ENCODE measurements around the gene SLC10A1.

DNA sequence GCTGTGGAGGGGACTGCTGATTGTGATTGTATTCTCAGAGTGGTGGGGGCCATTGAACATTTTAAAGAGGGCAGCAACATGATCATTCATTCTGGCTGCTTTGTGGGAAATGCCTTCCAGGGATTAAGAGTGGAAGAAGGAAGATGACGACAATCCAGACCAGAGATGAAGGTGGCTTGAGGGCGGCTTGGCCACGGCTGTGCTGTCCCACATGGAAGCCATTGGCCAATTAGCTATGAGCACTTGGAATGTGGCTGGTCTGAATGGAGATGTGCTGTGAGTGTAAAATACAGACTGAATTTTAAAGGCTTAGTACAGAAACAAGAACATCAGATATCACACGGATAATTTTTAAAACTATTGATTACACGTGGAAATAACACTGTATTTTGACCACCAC lies 19.2 kb upstream of the SLC10A1 start:
- TF ChIP-seq, protein P1, sequence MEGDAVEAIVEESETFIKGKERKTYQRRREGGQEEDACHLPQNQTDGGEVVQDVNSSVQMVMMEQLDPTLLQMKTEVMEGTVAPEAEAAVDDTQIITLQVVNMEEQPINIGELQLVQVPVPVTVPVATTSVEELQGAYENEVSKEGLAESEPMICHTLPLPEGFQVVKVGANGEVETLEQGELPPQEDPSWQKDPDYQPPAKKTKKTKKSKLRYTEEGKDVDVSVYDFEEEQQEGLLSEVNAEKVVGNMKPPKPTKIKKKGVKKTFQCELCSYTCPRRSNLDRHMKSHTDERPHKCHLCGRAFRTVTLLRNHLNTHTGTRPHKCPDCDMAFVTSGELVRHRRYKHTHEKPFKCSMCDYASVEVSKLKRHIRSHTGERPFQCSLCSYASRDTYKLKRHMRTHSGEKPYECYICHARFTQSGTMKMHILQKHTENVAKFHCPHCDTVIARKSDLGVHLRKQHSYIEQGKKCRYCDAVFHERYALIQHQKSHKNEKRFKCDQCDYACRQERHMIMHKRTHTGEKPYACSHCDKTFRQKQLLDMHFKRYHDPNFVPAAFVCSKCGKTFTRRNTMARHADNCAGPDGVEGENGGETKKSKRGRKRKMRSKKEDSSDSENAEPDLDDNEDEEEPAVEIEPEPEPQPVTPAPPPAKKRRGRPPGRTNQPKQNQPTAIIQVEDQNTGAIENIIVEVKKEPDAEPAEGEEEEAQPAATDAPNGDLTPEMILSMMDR (conservative IDR thresholded peaks at IDR 0.05; ENCODE audit: low read depth in 2 of 2), result no peak
- no peak for TF ChIP-seq JUNB (IDR thresholded peaks at IDR 0.05; ENCODE audit: unreplicated experiment)
- TF ChIP-seq, protein P2, sequence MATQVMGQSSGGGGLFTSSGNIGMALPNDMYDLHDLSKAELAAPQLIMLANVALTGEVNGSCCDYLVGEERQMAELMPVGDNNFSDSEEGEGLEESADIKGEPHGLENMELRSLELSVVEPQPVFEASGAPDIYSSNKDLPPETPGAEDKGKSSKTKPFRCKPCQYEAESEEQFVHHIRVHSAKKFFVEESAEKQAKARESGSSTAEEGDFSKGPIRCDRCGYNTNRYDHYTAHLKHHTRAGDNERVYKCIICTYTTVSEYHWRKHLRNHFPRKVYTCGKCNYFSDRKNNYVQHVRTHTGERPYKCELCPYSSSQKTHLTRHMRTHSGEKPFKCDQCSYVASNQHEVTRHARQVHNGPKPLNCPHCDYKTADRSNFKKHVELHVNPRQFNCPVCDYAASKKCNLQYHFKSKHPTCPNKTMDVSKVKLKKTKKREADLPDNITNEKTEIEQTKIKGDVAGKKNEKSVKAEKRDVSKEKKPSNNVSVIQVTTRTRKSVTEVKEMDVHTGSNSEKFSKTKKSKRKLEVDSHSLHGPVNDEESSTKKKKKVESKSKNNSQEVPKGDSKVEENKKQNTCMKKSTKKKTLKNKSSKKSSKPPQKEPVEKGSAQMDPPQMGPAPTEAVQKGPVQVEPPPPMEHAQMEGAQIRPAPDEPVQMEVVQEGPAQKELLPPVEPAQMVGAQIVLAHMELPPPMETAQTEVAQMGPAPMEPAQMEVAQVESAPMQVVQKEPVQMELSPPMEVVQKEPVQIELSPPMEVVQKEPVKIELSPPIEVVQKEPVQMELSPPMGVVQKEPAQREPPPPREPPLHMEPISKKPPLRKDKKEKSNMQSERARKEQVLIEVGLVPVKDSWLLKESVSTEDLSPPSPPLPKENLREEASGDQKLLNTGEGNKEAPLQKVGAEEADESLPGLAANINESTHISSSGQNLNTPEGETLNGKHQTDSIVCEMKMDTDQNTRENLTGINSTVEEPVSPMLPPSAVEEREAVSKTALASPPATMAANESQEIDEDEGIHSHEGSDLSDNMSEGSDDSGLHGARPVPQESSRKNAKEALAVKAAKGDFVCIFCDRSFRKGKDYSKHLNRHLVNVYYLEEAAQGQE (IDR thresholded peaks at IDR 0.05; ENCODE audit: unreplicated experiment), result no peak

All from GM23338 (cell line).